ENCODE results near the gene OR2AG2.

- no peak for TF ChIP-seq EP300 (IDR thresholded peaks at IDR 0.05)
- TF ChIP-seq SMC3 (IDR thresholded peaks at IDR 0.05), result no peak
- TF ChIP-seq, protein P1, sequence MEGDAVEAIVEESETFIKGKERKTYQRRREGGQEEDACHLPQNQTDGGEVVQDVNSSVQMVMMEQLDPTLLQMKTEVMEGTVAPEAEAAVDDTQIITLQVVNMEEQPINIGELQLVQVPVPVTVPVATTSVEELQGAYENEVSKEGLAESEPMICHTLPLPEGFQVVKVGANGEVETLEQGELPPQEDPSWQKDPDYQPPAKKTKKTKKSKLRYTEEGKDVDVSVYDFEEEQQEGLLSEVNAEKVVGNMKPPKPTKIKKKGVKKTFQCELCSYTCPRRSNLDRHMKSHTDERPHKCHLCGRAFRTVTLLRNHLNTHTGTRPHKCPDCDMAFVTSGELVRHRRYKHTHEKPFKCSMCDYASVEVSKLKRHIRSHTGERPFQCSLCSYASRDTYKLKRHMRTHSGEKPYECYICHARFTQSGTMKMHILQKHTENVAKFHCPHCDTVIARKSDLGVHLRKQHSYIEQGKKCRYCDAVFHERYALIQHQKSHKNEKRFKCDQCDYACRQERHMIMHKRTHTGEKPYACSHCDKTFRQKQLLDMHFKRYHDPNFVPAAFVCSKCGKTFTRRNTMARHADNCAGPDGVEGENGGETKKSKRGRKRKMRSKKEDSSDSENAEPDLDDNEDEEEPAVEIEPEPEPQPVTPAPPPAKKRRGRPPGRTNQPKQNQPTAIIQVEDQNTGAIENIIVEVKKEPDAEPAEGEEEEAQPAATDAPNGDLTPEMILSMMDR (IDR thresholded peaks at IDR 0.05), result no peak
- no peak for TF ChIP-seq TP53 (CRISPR knock-in tag; IDR thresholded peaks at IDR 0.05)
- TF ChIP-seq RFX5 (IDR thresholded peaks at IDR 0.05), result no peak
- TF ChIP-seq ZSCAN20 (CRISPR knock-in tag; IDR thresholded peaks at IDR 0.05), result no peak
- no peak for TF ChIP-seq BHLHE40 (IDR thresholded peaks at IDR 0.05; ENCODE audit: low read depth, low read length)
- TF ChIP-seq HOXA7 (CRISPR knock-in tag; IDR thresholded peaks at IDR 0.05), result no peak
Observed at GRCh38 chr11:6721343-6721742, 50.4 kb downstream of the OR2AG2 start.

Measured in A549 (cell line).